ENCODE measurements around the gene ACTN3. TPM values are rescaled to one million over a fixed set of nuclear protein-coding genes. Genes with fewer than 3 reads are reported as not detected.
"Not testable (repeated sequence)": the region's sequence is repeated elsewhere in the genome, so short reads cannot be mapped to it uniquely, and the experiment has no call there.

The ACTN3 gene
- total RNA-seq, 4 donors from 2014 or later = 0.21 TPM; not detected in 3

DNA sequence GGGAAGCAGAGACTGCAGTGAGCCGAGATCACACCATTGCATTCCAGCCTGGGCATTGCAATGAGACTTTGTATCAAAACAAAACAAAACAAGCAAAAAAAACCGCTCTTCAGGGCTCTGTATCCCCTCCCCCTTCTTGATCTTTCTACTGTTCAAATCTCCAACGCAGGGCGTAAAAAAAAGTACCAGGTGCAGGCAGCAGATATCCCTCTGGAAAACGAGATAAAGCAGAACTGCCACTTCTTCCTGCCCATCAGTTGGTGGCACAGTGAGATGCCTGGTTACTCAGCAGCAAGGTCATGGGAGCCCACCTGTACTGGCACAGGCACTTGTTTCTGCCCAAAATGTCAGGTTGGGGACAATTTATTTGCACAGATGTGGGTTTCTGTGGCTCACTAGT lies 57.5 kb downstream of the ACTN3 start:
- TF ChIP-seq EP300 (IDR thresholded peaks at IDR 0.05) = no peak
- no peak for TF ChIP-seq CTCF (IDR thresholded peaks at IDR 0.05)
- TF ChIP-seq POLR2A (IDR thresholded peaks at IDR 0.05) = no peak
- Histone ChIP-seq H3K4me1 (peaks cover 0 to 52% (median 17%) of the 10 kb centered on the region in 4 donors), H3K27me3 (no peaks in the 10 kb centered on the region), H3K36me3 (peaks cover 0 to 67% (median 0%) of the 10 kb centered on the region in 3 donors), H3K9me3 (no peaks in the 10 kb centered on the region), H3K4me3 (no peak overlapping the region), H3K27ac (no peak overlapping the region)
- WGBS, 2 donors = 88 to 89% methylated on average over 5 of the region's 5 CpGs
- DNase-seq (ENCODE audit: low spot score in 2 of 2) = no peak

DNA sequence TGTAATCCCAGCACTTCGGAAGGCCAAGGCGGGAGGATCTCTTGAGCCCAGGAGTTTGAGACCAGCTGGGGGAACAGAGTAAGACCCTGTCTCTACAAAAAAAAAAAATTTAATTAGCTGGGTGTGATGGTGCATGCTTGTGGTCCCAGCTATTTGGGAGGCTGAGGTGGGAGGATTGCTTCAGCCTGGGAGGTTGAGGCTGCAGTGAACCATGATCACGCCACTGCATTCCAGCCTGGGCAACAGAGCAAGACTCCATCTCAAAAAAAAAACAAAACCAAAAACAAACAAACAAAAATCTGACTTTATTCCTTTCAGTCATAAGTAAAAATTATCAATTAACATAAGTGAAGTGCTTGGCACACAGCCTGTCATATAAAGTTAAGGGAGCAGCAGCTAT lies 59.9 kb downstream of the ACTN3 start:
- H3K27me3 ChIP-seq; DNase-seq (ENCODE audit: low spot score in 2 of 2); H3K9me3 ChIP-seq; H3K4me3 ChIP-seq: not testable (repeated sequence)
- Histone ChIP-seq H3K27ac (peak overlapping the region in 3 of 4 donors; percentile 8 to 75 (median 71)), H3K4me1 (peaks cover 0 to 34% (median 15%) of the 10 kb centered on the region in 4 donors), H3K36me3 (peaks cover 0 to 43% (median 0%) of the 10 kb centered on the region in 3 donors)
- WGBS, 2 donors = 83 to 86% methylated on average over 3 of the region's 3 CpGs

DNA sequence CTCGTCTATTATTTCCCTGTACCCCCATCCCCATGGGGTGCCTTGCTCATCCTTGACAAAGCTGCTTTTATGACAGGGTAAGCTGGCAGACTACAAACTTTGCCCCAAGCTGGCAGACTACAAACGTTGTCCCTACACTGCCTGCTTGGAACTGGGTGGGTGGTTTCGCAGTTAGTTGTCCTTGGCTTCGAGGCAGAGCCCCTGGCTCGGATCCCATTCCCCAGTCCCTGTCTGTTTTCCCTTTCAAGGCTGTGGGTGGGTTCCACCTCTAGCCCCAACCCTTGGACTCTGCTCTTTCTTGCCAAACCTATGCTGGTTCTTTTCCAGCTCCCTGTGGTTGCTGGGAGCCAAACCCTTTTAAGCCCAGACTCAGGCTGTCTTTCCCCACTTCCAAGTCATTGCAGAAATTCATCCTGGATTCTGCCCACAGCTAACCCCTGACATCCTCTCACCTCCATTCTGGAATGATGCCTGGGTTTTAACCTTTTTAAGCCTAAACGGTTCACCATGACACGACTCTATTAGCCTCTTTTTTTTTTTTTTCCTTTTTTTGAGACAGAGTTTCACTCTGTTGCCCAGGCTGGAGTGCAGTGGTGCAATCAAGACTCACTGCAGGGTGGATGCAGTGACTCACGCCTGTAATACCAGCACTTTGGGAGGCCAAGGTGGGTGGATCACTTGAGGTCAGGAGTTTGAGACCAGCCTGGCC lies 60.6 kb downstream of the ACTN3 start:
- DNase-seq (ENCODE audit: low spot score in 2 of 2) = peak; percentile 60 to 74
- no peak overlapping the region for H3K4me3 ChIP-seq
- peak overlapping the region in 3 of 4 donors; percentile 47 to 75 (median 71) for H3K27ac ChIP-seq
- peaks cover 0 to 27% (median 13%) of the 10 kb centered on the region in 4 donors for H3K4me1 ChIP-seq
- no peaks in the 10 kb centered on the region for H3K9me3 ChIP-seq
- TF ChIP-seq EP300 (IDR thresholded peaks at IDR 0.05) = peak in 1 of 2 donors; percentile 31
- no peak for TF ChIP-seq POLR2A (IDR thresholded peaks at IDR 0.05)
- no peak for TF ChIP-seq CTCF (IDR thresholded peaks at IDR 0.05)
- no peaks in the 10 kb centered on the region for H3K27me3 ChIP-seq
- H3K36me3 ChIP-seq = peaks cover 0 to 37% (median 0%) of the 10 kb centered on the region in 3 donors
- 23 to 24% methylated on average over 8 of the region's 8 CpGs for WGBS, 2 donors

DNA sequence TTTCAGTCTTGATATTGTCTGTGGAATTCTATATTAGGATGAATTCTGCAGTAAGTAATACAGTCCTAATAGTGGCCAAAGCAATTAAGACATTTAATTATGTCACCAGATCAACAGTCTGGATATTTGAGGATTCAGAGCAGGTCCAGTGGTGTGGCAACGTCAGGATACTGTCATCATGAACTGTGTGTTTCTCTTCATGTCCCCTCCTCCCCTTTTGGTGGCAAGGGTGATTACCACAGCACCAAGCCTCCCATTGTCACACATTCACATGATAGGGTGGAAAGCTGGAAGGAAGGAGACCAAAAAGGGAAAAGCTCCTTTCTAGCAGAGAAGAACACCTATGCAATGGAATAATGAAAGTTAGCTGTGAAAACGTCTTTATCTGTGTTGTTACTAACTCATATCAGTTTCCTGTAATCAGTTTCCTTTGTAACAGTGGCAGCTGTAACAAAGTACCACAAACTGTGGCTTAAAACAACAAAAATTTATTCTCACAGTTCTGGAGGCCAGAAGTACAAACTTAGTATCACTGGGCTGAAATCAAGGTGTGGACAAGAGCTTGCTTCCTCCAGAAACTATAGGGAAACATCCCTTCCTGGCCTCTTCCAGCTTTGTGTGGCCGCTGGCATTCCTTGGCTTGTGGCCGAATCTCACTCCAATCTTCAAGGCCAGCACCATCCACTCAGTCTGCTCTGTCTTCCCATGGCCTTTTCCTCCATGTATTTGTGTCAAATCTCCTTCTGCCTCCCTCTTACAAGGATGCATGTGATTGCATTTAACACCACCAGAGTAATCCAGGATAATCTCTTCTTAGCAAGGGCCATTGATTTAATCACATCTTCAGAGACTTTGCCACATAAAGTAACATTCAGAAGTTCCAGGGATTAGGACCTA lies 63.3 kb downstream of the ACTN3 start:
- H3K27me3 ChIP-seq = no peaks in the 10 kb centered on the region

GRCh38 chr11:66612458-66612857 lies 65.8 kb downstream of the ACTN3 start:
- TF ChIP-seq EP300 (IDR thresholded peaks at IDR 0.05) = no peak
- no peak for TF ChIP-seq POLR2A (IDR thresholded peaks at IDR 0.05)
- Histone ChIP-seq H3K36me3 (no peaks in the 10 kb centered on the region), H3K4me3 (no peak overlapping the region), H3K27ac (no peak overlapping the region), H3K4me1 (peaks cover 0 to 24% (median 4%) of the 10 kb centered on the region in 4 donors), H3K9me3 (no peaks in the 10 kb centered on the region), H3K27me3 (no peaks in the 10 kb centered on the region)
- WGBS, 2 donors = 83 to 86% methylated on average over 1 of the region's 1 CpG
- no peak for DNase-seq (ENCODE audit: low spot score in 2 of 2)

More for the DNA sequence above, 63.3 kb downstream of the ACTN3 start:
- TF ChIP-seq POLR2A (IDR thresholded peaks at IDR 0.05) (no peak), EP300 (IDR thresholded peaks at IDR 0.05) (no peak), CTCF (IDR thresholded peaks at IDR 0.05) (no peak)
- 77% methylated on average over 4 of the region's 4 CpGs for WGBS, 2 donors
- peak overlapping the region in 1 of 4 donors; percentile 10 for H3K27ac ChIP-seq
- H3K4me3 ChIP-seq = no peak overlapping the region
- H3K36me3 ChIP-seq = peaks cover 0 to 12% (median 0%) of the 10 kb centered on the region in 3 donors
- no peak for DNase-seq (ENCODE audit: low spot score in 2 of 2)
- no peaks in the 10 kb centered on the region for H3K9me3 ChIP-seq
- peaks cover 0 to 22% (median 10%) of the 10 kb centered on the region in 4 donors for H3K4me1 ChIP-seq

Other genes with a start within 250 kb of the ACTN3 start
- gene CD248, start 229.9 kb upstream of the ACTN3 start, total RNA-seq = 10 to 100 TPM; 29.9 to 69.7 (median 47.3) TPM
- 10 to 100 TPM in 1 of 4 donors, 1 to 10 TPM in 3; 2.4 to 14.1 (median 4.1) TPM for gene RIN1, start 210.5 kb upstream of the ACTN3 start, total RNA-seq
- 10 to 100 TPM; 27.2 to 44.7 (median 34.8) TPM for gene BRMS1, start 201.8 kb upstream of the ACTN3 start, total RNA-seq
- 100 to 1,000 TPM in 1 of 4 donors, 10 to 100 TPM in 3; 53.4 to 105 (median 97.6) TPM for gene B4GAT1, start 199.3 kb upstream of the ACTN3 start, total RNA-seq
- 1 to 10 TPM; 1.5 to 5.4 (median 2.4) TPM for gene SLC29A2, start 175.1 kb upstream of the ACTN3 start, total RNA-seq
- under 1 TPM in 1 of 4 donors, not detected in 3; 0.42 TPM for gene NPAS4, start 125.9 kb upstream of the ACTN3 start, total RNA-seq
- gene MRPL11, start 108.1 kb upstream of the ACTN3 start, total RNA-seq = 10 to 100 TPM; 42.9 to 63.8 (median 53.9) TPM
- gene PELI3, start 80.0 kb upstream of the ACTN3 start, total RNA-seq = 10 to 100 TPM; 14.4 to 26.4 (median 20.4) TPM
- 10 to 100 TPM; 12.2 to 41.8 (median 25.0) TPM for gene DPP3, start 66.5 kb upstream of the ACTN3 start, total RNA-seq
- gene BBS1, start 36.3 kb upstream of the ACTN3 start, total RNA-seq = 100 to 1,000 TPM in 2 of 4 donors, 10 to 100 TPM in 2; 66.1 to 161 (median 104) TPM
- 10 to 100 TPM; 15.3 to 17.7 (median 16.6) TPM for gene ZDHHC24, start 855 bp upstream of the ACTN3 start, total RNA-seq
- gene CTSF, start 21.7 kb downstream of the ACTN3 start, total RNA-seq = 100 to 1,000 TPM; 102 to 322 (median 190) TPM
- gene CCDC87, start 46.2 kb downstream of the ACTN3 start, total RNA-seq = 1 to 10 TPM in 1 of 4 donors, under 1 TPM in 2, not detected in 1; 0.21 to 1.1 (median 0.30) TPM
- 10 to 100 TPM; 33.4 to 54.0 (median 48.6) TPM for gene CCS, start 46.3 kb downstream of the ACTN3 start, total RNA-seq
- gene RBM14, start 69.7 kb downstream of the ACTN3 start, total RNA-seq = 10 to 100 TPM; 42.4 to 72.6 (median 61.5) TPM
- gene RBM4, start 91.8 kb downstream of the ACTN3 start, total RNA-seq = 10 to 100 TPM; 53.5 to 83.9 (median 57.2) TPM
- 10 to 100 TPM in 3 of 4 donors, 1 to 10 TPM in 1; 7.1 to 15.9 (median 12.2) TPM for gene RBM4B, start 131.0 kb downstream of the ACTN3 start, total RNA-seq
- gene SPTBN2, start 182.3 kb downstream of the ACTN3 start, total RNA-seq = 10 to 100 TPM in 2 of 4 donors, 1 to 10 TPM in 2; 3.1 to 18.3 (median 8.5) TPM

Measured in tibial nerve (tissue), 4 donors.